GM10266 (cell line): ENCODE measurements around the gene DIO3.
"Not testable (repeated sequence)": the region's sequence is repeated elsewhere in the genome, so short reads cannot be mapped to it uniquely, and the experiment has no call there.

Experiments used
- DNase-seq: peaks from one replicate; pipeline ENCODE4 v3.0.0; 2012; ENCODE audit errors: extremely low spot score
- TF ChIP-seq, protein P1 (sequence below): IDR thresholded peaks from 2 replicates; pipeline ENCODE4 v1.5.1; 2012; ENCODE audit warnings: mild to moderate bottlenecking, low read depth; ENCODE audit not compliant: control insufficient read depth, insufficient read depth; ENCODE audit errors: missing control alignments

DIO3 gene

GRCh38 chr14:101549154-101549553 is 12.1 kb upstream of the DIO3 start:
- no peak for DNase-seq
- TF ChIP-seq, protein P1, sequence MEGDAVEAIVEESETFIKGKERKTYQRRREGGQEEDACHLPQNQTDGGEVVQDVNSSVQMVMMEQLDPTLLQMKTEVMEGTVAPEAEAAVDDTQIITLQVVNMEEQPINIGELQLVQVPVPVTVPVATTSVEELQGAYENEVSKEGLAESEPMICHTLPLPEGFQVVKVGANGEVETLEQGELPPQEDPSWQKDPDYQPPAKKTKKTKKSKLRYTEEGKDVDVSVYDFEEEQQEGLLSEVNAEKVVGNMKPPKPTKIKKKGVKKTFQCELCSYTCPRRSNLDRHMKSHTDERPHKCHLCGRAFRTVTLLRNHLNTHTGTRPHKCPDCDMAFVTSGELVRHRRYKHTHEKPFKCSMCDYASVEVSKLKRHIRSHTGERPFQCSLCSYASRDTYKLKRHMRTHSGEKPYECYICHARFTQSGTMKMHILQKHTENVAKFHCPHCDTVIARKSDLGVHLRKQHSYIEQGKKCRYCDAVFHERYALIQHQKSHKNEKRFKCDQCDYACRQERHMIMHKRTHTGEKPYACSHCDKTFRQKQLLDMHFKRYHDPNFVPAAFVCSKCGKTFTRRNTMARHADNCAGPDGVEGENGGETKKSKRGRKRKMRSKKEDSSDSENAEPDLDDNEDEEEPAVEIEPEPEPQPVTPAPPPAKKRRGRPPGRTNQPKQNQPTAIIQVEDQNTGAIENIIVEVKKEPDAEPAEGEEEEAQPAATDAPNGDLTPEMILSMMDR = no peak

- not testable (repeated sequence) for DNase-seq
Measured at GRCh38 chr14:101550202-101550912, 10.9 kb upstream of the DIO3 start.

DNA sequence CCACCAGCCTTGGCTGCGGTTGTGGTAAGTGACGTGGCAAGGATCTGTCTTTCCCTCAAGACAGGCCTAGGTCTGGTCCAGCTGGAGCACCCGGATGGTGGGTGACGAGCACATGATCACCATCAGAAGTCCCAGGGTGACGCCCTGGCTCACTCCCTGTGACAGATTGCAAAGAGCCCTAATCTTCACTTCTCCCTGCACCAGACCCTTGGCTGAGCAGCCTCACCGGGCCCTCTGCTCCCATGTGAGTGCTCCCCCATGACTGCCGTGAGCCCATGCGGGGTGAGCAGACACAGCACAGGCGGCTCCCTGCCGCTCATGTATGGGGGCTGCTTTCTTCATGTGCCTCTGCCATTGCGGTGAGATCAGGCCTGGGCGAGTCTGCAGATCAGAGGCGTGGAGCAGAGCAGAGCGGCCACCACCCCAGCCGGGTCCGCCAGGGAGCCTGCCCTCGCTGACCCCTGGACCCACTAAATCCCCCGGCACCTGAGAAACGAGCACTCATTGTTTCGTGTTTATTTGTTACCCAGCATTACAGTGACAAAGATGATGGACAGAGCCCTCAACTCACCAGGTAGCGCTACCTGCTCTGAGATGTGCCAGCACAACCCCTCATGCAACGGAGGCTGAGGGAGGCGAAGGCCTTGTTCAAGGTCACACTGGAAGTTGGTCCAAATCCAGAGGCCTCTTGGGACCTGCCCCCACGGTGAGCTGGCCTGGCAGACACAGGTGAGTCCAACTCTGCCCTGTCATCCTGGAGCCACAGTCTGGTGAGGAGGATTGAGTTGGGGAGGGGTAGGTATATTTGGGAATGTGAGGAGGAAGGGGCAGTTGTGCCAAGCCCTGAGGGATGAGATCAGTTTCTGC is 9.3 kb upstream of the DIO3 start:
- DNase-seq = no peak
- TF ChIP-seq, protein P1 = no peak

- DNase-seq = no peak
- TF ChIP-seq, protein P1 = no peak
Measured at GRCh38 chr14:101552786-101553231, 8.5 kb upstream of the DIO3 start.

GRCh38 chr14:101553393-101553792 is 7.9 kb upstream of the DIO3 start:
- TF ChIP-seq, protein P1 = no peak
- DNase-seq = no peak

DNA sequence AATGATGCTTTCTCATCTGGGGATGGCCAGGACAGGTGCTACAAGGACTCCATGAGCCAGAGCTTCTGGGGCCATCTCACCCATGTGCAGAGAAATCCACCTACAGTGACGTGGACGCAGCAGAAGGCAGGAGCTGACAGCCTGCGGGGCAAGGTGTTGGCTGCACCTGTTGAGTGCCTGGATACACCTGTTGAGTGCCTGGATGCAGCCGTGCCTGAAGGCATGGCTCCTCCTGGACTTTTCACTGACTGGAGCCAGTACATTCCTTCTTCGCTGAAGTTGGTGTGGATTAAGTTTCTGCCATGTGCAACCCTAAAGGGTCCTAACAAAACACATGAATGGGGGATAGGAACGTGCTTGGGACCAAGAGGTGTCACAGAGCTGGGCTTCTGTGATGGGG is 7.4 kb upstream of the DIO3 start:
- DNase-seq = no peak

DNA sequence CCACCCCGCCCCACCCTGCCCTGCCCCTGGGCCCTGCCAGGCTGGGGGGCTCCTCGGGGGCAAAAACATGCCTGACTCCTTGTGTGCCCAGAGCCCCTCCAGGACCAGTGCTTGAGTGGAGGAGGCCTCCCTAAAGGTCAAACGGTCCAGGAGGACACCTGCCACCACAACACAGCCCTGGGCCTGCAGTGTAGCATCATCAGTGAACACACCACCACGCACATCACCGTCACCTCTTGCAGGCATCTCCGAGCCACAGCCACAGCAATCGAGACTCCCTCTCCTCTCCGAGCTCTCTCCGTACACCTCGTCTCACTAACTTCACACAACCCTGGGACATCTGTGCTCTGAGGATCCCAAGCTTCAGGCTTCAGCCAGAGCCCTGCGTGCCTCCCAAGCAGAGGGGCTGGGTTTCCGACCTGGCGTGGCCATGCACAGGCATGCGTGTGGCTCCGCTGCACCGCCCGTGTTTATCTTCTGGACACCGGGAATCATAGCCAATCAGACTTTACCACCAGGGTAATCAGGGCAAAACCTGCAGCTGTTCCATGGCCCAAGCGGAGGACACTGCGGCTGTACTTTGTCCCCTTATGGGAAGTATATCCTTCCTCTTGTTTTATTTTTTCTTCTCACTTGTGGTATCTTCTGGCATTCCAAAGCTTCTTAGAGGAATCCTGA is 6.2 kb upstream of the DIO3 start:
- no peak for DNase-seq
- TF ChIP-seq, protein P1 = no peak

More for the DNA sequence above, 7.4 kb upstream of the DIO3 start:
- TF ChIP-seq, protein P1 = no peak

- not testable (repeated sequence) for DNase-seq
Measured at GRCh38 chr14:101555669-101556043, 5.6 kb upstream of the DIO3 start.
